Heart right ventricle (tissue), 16 donors: ENCODE results near the gene CCND2. TPM values are rescaled to one million over a fixed set of nuclear protein-coding genes. Genes with fewer than 3 reads are reported as not detected.

ENCODE experiments used
- ATAC-seq, 8 donors: fragments of 200-7000 bp; cut with Tn5 transposase; one replicate each; pipeline ENCODE4 v1.9.1; 2020; ENCODE audit warnings: mild to moderate bottlenecking in 8 of 8, moderate library complexity in 8 of 8, moderate number of reproducible peaks in 1 of 8
- DNase-seq, 2 donors: peaks; one replicate each; pipeline ENCODE4 v3.0.0-alpha.2; 2020
- H3K27ac ChIP-seq, 10 donors: fragments of 200-600 bp; sonication (generic) in 2 of 10; one replicate each; pipeline versions ENCODE4 v1.5.0 to v1.8.0; 2020 to 2022; ENCODE audit warnings: mild to moderate bottlenecking in 3 of 10
- H3K27me3 ChIP-seq, 7 donors: fragments of 200-600 bp; one replicate each; pipeline ENCODE4 v1.8.0; 2021 to 2022; ENCODE audit warnings: mild to moderate bottlenecking in 2 of 7
- H3K36me3 ChIP-seq, 9 donors: fragments of 200-600 bp; sonication (generic) in 1 of 9; one replicate each; pipeline versions ENCODE4 v1.5.0 to v1.8.0; 2020 to 2022; ENCODE audit warnings: mild to moderate bottlenecking in 2 of 9
- H3K4me1 ChIP-seq, 9 donors: fragments of 200-600 bp; sonication (generic) in 1 of 9; one replicate each; pipeline versions ENCODE4 v1.5.0 to v1.8.0; 2020 to 2022; ENCODE audit warnings: mild to moderate bottlenecking in 4 of 9
- H3K4me3 ChIP-seq, 10 donors: fragments of 200-600 bp; sonication (generic) in 2 of 10; one replicate each; pipeline versions ENCODE4 v1.5.0 to v1.8.0; 2020 to 2022; ENCODE audit warnings: mild to moderate bottlenecking in 7 of 10, moderate library complexity in 2 of 10
- H3K9me3 ChIP-seq, 11 donors: fragments of 200-600 bp in 10 of 11; sonication (generic) in 2 of 11; one replicate each; pipeline versions ENCODE4 v1.5.0 to v1.8.0; 2013 to 2022; ENCODE audit warnings: mild to moderate bottlenecking in 2 of 11, control low read depth in 1 of 11, moderate library complexity in 1 of 11
- CTCF ChIP-seq, 9 donors: fragments of 200-600 bp; sonication (generic) in 2 of 9; IDR thresholded peaks; one replicate each; pipeline versions ENCODE4 v1.5.0 to v1.8.0; 2021 to 2022; ENCODE audit warnings: antibody characterized with exemption in 9 of 9, mild to moderate bottlenecking in 5 of 9, moderate library complexity in 1 of 9
- WGBS, 2 donors: extraction: QIAGEN DNeasy Blood & Tissue Kit; methylation state at CpG; one replicate each; pipeline ENCODE4 v1.1.7; 2013; ENCODE audit warnings: inconsistent platforms in 1 of 2; 5-methylcytosine and 5-hydroxymethylcytosine counted together
- intact Hi-C, 10 donors: fragments of 100-400 bp; cut with DNase I; formaldehyde crosslinking; loops; one replicate each; pipeline versions ENCODE4 v1.11.1 to v1.14.2; 2022
- polyA plus RNA-seq, 2 donors: library from polyadenylated mRNA; stranded (reverse); fragments of 200-250 nt; gene quantifications; one replicate each; pipeline ENCODE4 v1.2.3, GENCODE V29; 2013
- total RNA-seq, 10 donors: library from RNA; stranded (reverse); fragmentation: NEBNext Ultra II Directional in 3 of 10; extraction: Animal tissue kit (Norgen Biotek cat#: 25700) in 3 of 10; gene quantifications; one replicate each; pipeline versions ENCODE4 v1.2.1 to v1.2.4, GENCODE V29; 2021 to 2023
- donor health status: Arrhythmogenic right ventricular cardiomyopathy.
- donor health status: ischemic (EF 13 %, LVEDD 7.1; RV severe dilation, severe dysfunction).
- donor health status: healthy with polysubstance abuse.
- donor health status: DM: no; HTN: yes; CAD: no.
- donor health status: DM: no; HTN: no; CAD: no.
- donor health status: ischemic (EF 25% LVEDD 6.9; RV normal size, moderate dysfunction).
- donor health status: ischemic (EF 25% LVEDD 5.7; RV mildly dilated, moderate dysfunction).
- donor health status: healthy.
- donor health status: DM: yes; HTN: yes; CAD: no.
- donor health status: Ischemic cardiomyopathy.
- donor health status: ischemic (EF 35%, LVEDD 5.7; RV mildly dilated, moderate dysfunction).
- donor health status: nonischemic (EF 11% LVEDD 7.7; RV severe dilation, severe dysfunction).
- donor health status: DM: yes; HTN: yes; CAD: no.
- donor health status: PGD.
- donor health status: ischemic (EF 29% LVEDD 5.4; RV normal size, mild dysfunction).
- donor health status: nonischemic (EF 23%, LVEDD 6.1; RV moderate dilation, normal function).

The CCND2 gene
- total and polyA plus RNA-seq, 12 donors, result 27.5 to 515 (median 286) TPM

- no peak for TF ChIP-seq CTCF (IDR thresholded peaks at IDR 0.05)
- intact Hi-C loops, result loop anchor here (2.0 to 10.0 kb wide), 11 partner anchors 134 to 397 kb away; no protein-coding TSS in a partner anchor
- peak overlapping the region in 4 of 10 donors; percentile 2 to 17 (median 10) for H3K4me3 ChIP-seq
These were observed 5.7 kb downstream of the CCND2 start for GRCh38 chr12:4279198-4279690.

GRCh38 chr12:4280351-4281163 lies 7.0 kb downstream of the CCND2 start:
- DNase-seq (peak; percentile 76 to 84), ATAC-seq (peak; percentile 19 to 66 (median 40))
- Histone ChIP-seq H3K4me3 (peak overlapping the region in 7 of 10 donors; percentile 0 to 26 (median 20)), H3K27ac (peak overlapping the region; percentile 13 to 98 (median 84)), H3K4me1 (peaks cover 12 to 97% (median 82%) of the 10 kb centered on the region in 9 donors), H3K9me3 (no peaks in the 10 kb centered on the region), H3K36me3 (peaks cover 0 to 93% (median 46%) of the 10 kb centered on the region in 9 donors), H3K27me3 (peaks cover 0 to 11% (median 0%) of the 10 kb centered on the region in 7 donors)
- intact Hi-C loops, result loop anchor here in 1 of 10 donors (10.0 kb wide), 1 partner anchor 166 kb away; no protein-coding TSS in a partner anchor
- TF ChIP-seq CTCF (IDR thresholded peaks at IDR 0.05), result no peak
- WGBS, 2 donors, result 22 to 24% methylated on average over 15 of the region's 15 CpGs

More at GRCh38 chr12:4279198-4279690, 5.7 kb downstream of the CCND2 start:
- ATAC-seq, result no peak
- Histone ChIP-seq H3K36me3 (peaks cover 0 to 79% (median 40%) of the 10 kb centered on the region in 9 donors), H3K27me3 (peaks cover 0 to 24% (median 0%) of the 10 kb centered on the region in 7 donors), H3K4me1 (peaks cover 12 to 85% (median 81%) of the 10 kb centered on the region in 9 donors), H3K27ac (peak overlapping the region in 9 of 10 donors; percentile 55 to 98 (median 91)), H3K9me3 (no peaks in the 10 kb centered on the region)
- WGBS, 2 donors, result 61 to 65% methylated on average over 10 of the region's 10 CpGs
- DNase-seq, result no peak

GRCh38 chr12:4281173-4281654 lies 7.7 kb downstream of the CCND2 start:
- Histone ChIP-seq H3K27ac (peak overlapping the region; percentile 13 to 98 (median 84)), H3K36me3 (peaks cover 0 to 97% (median 48%) of the 10 kb centered on the region in 9 donors), H3K9me3 (no peaks in the 10 kb centered on the region), H3K4me1 (peaks cover 12 to 99% (median 82%) of the 10 kb centered on the region in 9 donors), H3K27me3 (peaks cover 0 to 5% (median 0%) of the 10 kb centered on the region in 7 donors), H3K4me3 (peak overlapping the region in 4 of 10 donors; percentile 3 to 26 (median 22))
- 75 to 80% methylated on average over 16 of the region's 16 CpGs for WGBS, 2 donors
- intact Hi-C loops, result loop anchor here in 1 of 10 donors (10.0 kb wide), 1 partner anchor 166 kb away; no protein-coding TSS in a partner anchor
- no peak for TF ChIP-seq CTCF (IDR thresholded peaks at IDR 0.05)
- ATAC-seq, result peak in 1 of 8 donors; percentile 2
- no peak for DNase-seq
